ENCODE measurements around the gene ULBP1. TPM values are rescaled to one million over a fixed set of nuclear protein-coding genes. Genes with fewer than 3 reads are reported as not detected.
"Not testable (repeated sequence)": the region's sequence is repeated elsewhere in the genome, so short reads cannot be mapped to it uniquely, and the experiment has no call there.

Gene ULBP1
- total RNA-seq, 2 donors from 2014 or later: 9.4 to 12.4 TPM

DNA sequence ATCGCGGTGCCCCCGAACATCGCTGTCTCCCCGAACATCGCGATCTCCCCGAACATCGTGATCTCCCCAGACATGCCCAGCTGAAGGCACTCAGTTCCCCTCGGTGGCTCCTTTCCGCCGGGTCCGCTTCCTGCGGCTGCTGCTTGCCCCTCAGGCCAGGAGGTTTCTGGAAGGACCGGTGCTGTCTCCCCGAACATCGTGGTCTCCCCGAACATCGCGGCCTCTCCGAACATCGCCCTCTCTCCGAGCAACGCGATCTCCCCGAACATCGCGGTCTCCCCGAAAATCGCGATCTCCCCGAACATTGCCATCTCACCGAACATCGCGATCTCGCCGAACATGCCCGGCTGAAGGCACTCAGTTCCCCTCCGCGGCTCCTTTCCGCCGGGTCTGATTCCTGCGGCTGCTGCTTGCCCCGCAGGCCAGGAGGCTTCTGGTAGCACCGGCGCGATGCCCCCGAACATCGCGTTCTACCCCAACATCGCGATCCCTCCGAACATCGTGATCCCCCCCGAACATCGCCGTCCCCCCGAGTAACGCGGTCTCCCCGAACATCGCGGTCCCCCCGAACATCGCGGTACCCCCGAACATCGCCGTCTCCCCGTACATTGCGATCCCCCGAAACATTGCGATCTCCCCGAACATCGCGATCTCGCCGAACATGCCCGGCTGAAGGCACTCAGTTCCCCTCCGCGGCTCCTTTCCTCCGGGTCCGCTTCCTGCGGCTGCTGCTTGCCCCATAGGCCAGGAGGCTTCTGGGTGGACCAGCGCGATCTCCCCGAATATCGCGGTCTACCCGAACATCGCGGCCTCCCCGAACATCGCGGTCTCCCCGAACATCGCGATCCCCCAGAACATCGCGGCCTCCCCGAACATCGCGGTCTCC, 808 bp downstream of the ULBP1 start:
- ATAC-seq (replicated peaks in 1 of 2) (peak in 1 of 2 donors; percentile 2), DNase-seq (peak; percentile 33 to 41)
- H3K27ac Mint-ChIP-seq: peak overlapping the region; percentile 86
- H3K27me3 Mint-ChIP-seq (ENCODE audit: low read depth): peaks cover 94% of the 10 kb centered on the region
- H3K9me3 Mint-ChIP-seq: no peaks in the 10 kb centered on the region
- peak overlapping the region; percentile 85 to 98 for H3K4me3 Mint-ChIP-seq
- peaks cover 39% of the 10 kb centered on the region for H3K4me1 Mint-ChIP-seq (ENCODE audit: low read depth)
- H3K36me3 Mint-ChIP-seq (ENCODE audit: insufficient read depth in 2 of 2): peaks cover 8 to 15% of the 10 kb centered on the region in 2 donors

DNA sequence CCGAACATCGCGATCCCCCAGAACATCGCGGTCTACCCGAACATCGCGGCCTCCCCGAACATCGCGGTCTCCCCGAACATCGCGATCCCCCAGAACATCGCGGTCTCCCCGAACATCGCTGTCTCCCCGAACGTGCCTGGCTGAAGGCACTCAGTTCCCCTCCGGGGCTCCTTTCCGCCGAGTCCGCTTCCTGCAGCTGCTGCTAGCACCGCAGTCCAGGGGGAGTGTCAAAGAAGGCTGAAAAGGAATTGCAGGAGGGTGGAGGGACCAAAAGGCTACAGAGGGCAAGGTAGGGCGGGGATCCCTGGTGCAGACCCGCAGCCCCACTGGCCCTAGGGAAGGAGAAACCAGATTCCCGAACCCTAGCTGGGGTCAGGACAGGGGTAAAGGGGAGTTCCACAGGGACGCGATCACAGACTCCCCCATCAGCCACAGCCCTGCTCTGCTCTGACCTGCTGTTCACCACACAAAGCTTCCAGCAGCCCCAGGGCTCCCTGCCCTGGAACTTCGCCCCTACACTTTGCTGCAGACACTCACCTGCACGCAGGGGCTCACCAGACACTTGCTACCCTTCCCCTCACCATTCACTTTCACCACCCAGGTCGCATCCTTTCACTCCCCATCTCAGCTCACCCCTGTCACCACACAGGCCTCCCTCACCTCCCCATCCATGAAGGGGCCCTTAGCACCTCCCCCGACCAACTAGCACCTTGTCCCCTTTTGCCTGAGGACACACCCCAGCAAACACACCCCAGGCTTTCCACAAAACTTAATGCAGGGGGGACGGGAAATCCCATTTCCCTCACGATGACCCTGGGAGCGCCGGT, 1.7 kb downstream of the ULBP1 start:
- H3K27ac Mint-ChIP-seq: peak overlapping the region; percentile 86
- DNase-seq: no peak

DNA sequence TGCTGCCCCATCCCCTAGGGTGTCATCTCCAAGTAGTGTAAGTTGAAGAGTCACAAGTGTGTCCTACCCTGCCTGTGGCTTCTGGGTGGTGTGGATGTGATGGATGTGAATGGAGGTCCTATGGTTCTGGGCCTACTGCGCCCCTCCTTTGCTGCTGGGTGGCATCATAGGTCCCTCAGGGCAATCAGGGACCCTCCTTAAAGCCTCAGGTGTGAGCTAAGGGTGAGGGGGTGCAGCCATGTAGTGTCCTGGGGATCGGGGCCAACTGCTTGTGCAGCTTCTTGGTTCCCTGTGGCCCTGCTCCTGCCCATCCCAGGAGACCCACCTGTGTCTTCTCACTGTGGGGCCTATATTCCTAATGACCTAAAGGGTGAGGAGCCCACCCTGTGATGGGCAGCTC, 2.6 kb downstream of the ULBP1 start:
- Mint-ChIP-seq H3K4me3 (peak overlapping the region; percentile 85 to 98), H3K27ac (peak overlapping the region; percentile 29), H3K36me3 (ENCODE audit: insufficient read depth in 2 of 2) (peaks cover 8 to 19% of the 10 kb centered on the region in 2 donors), H3K27me3 (ENCODE audit: low read depth) (peaks cover 94% of the 10 kb centered on the region), H3K4me1 (ENCODE audit: low read depth) (peaks cover 39% of the 10 kb centered on the region)
- DNase-seq; H3K9me3 Mint-ChIP-seq; ATAC-seq (replicated peaks in 1 of 2): not testable (repeated sequence)

More for the DNA sequence above, 1.7 kb downstream of the ULBP1 start:
- Mint-ChIP-seq H3K36me3 (ENCODE audit: insufficient read depth in 2 of 2) (peaks cover 8 to 19% of the 10 kb centered on the region in 2 donors), H3K4me1 (ENCODE audit: low read depth) (peaks cover 39% of the 10 kb centered on the region), H3K4me3 (peak overlapping the region; percentile 85 to 98), H3K9me3 (no peaks in the 10 kb centered on the region), H3K27me3 (ENCODE audit: low read depth) (peaks cover 94% of the 10 kb centered on the region)
- no peak for ATAC-seq (replicated peaks in 1 of 2)

GRCh38 chr6:149967591-149967990, 3.8 kb downstream of the ULBP1 start:
- Mint-ChIP-seq H3K36me3 (ENCODE audit: insufficient read depth in 2 of 2) (peaks cover 8 to 19% of the 10 kb centered on the region in 2 donors), H3K27ac (no peak overlapping the region), H3K27me3 (ENCODE audit: low read depth) (peaks cover 86% of the 10 kb centered on the region), H3K4me1 (ENCODE audit: low read depth) (peaks cover 33% of the 10 kb centered on the region), H3K9me3 (no peaks in the 10 kb centered on the region), H3K4me3 (no peak overlapping the region)
- DNase-seq: no peak
- ATAC-seq (replicated peaks in 1 of 2): no peak

DNA sequence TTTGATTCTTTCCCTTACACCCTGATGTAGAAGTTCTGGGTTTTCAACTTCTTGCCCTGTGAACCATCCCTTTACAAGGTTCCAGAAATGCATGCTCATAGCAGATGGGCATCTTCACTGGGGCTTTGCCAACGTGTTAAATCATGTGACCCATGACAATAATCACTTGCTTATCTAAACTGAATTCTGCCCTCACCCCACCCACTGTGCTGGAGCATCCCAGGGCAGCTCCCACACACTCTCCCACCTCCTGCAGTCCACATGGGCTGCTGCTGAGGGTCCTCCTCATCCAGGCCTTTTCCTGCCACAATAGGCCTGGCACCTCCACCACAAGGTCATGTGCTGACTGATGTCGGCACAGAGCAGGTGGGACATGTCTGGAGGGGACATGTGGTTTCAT, 4.3 kb downstream of the ULBP1 start:
- Mint-ChIP-seq H3K36me3 (ENCODE audit: insufficient read depth in 2 of 2) (peaks cover 8 to 19% of the 10 kb centered on the region in 2 donors), H3K4me1 (ENCODE audit: low read depth) (peaks cover 29% of the 10 kb centered on the region), H3K27me3 (ENCODE audit: low read depth) (peaks cover 86% of the 10 kb centered on the region)
- H3K27ac Mint-ChIP-seq; H3K4me3 Mint-ChIP-seq; H3K9me3 Mint-ChIP-seq; ATAC-seq (replicated peaks in 1 of 2); DNase-seq: not testable (repeated sequence)

DNA sequence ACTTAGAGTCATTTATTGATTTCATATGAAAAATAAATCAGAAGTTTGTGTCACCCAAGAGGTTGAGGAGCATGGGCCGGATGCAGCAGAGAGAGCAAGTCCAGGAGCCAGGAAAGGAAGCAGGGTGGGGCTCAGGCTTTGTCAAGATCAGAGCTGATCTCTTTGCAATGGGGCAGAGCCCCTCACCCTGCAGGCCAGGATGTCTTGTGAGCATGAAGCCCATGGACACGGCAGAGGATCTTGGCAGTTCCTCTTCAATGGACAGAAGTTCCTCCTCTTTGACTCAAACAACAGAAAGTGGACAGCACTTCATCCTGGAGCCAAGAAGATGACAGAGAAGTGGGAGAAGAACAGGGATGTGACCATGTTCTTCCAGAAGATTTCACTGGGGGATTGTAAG, 5.2 kb downstream of the ULBP1 start:
- not testable (repeated sequence) for H3K4me3 Mint-ChIP-seq; H3K27ac Mint-ChIP-seq; DNase-seq; ATAC-seq (replicated peaks in 1 of 2); H3K9me3 Mint-ChIP-seq
- Mint-ChIP-seq H3K4me1 (ENCODE audit: low read depth) (peaks cover 26% of the 10 kb centered on the region), H3K36me3 (ENCODE audit: insufficient read depth in 2 of 2) (peaks cover 7 to 19% of the 10 kb centered on the region in 2 donors), H3K27me3 (ENCODE audit: low read depth) (peaks cover 84% of the 10 kb centered on the region)

DNA sequence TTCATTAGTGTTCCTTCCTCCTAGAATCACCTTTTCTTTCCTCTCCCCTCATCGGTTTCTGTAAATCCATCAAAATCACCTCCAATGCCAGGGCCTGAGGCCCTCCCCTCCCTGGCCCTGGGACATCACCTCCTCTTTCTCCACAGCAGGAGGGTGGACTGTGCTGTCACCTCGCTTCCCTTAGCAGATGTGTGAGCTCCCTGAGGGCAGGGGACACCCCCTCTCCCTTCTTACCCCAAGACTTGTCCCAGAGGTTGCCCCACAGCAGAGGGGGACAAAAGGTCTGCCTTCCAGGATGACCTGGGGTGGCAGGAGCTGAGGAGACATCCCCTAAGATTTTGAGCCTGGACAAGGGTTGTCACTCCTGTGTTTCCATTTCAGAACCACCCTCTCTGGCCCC, 5.9 kb downstream of the ULBP1 start:
- Mint-ChIP-seq H3K27me3 (ENCODE audit: low read depth) (peaks cover 84% of the 10 kb centered on the region), H3K27ac (no peak overlapping the region), H3K36me3 (ENCODE audit: insufficient read depth in 2 of 2) (peaks cover 4 to 16% of the 10 kb centered on the region in 2 donors), H3K9me3 (no peaks in the 10 kb centered on the region), H3K4me1 (ENCODE audit: low read depth) (peaks cover 28% of the 10 kb centered on the region), H3K4me3 (no peak overlapping the region)
- no peak for DNase-seq
- ATAC-seq (replicated peaks in 1 of 2): no peak

DNA sequence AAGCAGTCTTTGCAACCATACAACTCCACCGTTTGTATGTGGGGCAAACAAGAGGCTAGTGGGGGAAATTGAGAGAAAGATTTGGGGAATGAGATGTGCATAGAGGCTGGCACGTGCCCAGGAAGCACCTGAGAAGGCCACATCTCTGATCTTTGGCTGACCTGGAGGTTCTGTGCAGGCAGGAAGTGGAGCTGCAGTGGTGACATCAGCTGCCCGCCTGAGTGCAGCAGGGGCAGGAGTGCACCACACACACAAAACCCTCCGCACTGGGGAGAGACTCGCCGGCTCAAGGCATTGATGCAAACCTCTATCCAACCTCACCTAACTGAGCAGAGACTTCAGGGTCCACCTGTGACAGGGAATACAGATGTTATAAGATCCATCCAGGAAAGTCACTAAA, 10.7 kb downstream of the ULBP1 start:
- not testable (repeated sequence) for H3K4me3 Mint-ChIP-seq; H3K36me3 Mint-ChIP-seq (ENCODE audit: insufficient read depth in 2 of 2); H3K27ac Mint-ChIP-seq; H3K9me3 Mint-ChIP-seq; DNase-seq
- Mint-ChIP-seq H3K4me1 (ENCODE audit: low read depth) (peaks cover 18% of the 10 kb centered on the region), H3K27me3 (ENCODE audit: low read depth) (peaks cover 87% of the 10 kb centered on the region)
- peak; percentile 59 to 69 for ATAC-seq (replicated peaks in 1 of 2)

DNA sequence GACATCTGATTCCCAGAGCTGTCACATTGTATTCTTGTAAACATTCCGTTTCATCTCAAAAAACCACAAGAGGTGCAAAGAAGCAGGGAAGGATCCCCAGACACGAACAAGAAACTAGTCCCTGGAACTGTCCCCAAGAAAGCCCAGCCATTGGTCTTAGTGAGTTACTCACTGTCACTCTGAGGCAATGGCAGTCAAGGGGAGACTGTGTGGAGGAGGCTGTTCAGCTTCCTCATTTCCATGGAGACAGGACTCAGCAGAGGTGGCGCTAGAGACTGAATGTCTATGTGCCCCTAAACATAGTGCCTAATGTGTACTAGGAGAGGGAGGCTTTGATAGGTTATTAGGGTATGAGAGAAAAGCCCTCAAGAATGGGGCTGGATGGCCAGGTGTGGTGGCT, 11.1 kb downstream of the ULBP1 start:
- no peak overlapping the region for H3K4me3 Mint-ChIP-seq
- ATAC-seq (replicated peaks in 1 of 2): no peak
- peaks cover 0 to 4% of the 10 kb centered on the region in 2 donors for H3K36me3 Mint-ChIP-seq (ENCODE audit: insufficient read depth in 2 of 2)
- peaks cover 86% of the 10 kb centered on the region for H3K27me3 Mint-ChIP-seq (ENCODE audit: low read depth)
- no peak for DNase-seq
- H3K27ac Mint-ChIP-seq: no peak overlapping the region
- peaks cover 18% of the 10 kb centered on the region for H3K4me1 Mint-ChIP-seq (ENCODE audit: low read depth)
- H3K9me3 Mint-ChIP-seq: no peaks in the 10 kb centered on the region

DNA sequence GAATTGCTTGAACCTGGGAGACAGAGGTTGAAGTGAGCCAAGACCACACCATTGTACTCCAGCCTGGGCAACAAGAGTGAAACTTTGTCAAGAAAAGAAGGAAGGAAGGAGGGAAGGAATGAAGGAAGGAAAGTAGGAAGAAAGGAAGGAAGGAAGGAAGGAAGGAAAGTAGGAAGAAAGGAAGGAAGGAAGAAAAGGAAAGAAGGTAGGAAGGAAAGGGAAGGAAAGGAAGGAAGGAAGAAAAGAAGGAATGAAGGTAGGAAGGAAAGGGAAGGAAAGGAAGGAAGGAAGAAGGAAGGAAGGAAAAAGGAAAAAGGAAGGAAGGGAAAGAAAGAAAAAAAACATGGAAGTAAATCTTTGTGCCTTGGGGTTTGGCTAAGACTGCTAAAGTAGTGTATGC, 11.7 kb downstream of the ULBP1 start:
- Mint-ChIP-seq H3K4me3 (no peak overlapping the region), H3K27me3 (ENCODE audit: low read depth) (peaks cover 86% of the 10 kb centered on the region), H3K27ac (no peak overlapping the region), H3K9me3 (no peaks in the 10 kb centered on the region), H3K4me1 (ENCODE audit: low read depth) (peaks cover 18% of the 10 kb centered on the region), H3K36me3 (ENCODE audit: insufficient read depth in 2 of 2) (no peaks in the 10 kb centered on the region)
- ATAC-seq (replicated peaks in 1 of 2): no peak
- no peak for DNase-seq

DNA sequence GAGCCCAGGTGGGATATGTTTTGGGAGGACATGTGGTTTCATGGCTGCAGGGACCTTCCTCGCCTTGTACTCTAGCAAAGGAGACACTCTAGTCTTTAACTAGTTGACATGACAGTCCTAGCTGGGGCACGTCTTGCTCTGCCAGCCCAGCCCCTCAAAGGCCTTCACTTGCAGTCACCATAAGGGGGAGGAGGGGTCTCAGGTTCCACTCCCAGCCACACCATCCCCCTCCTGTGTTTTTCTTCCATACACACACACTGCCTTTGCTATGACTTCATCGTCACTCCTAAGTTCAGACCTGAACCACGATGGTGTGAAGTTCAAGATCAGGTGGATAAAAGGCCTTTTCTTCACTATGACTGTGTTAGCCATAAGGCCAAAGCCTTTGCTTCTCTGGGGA, 13.5 kb downstream of the ULBP1 start:
- Mint-ChIP-seq H3K9me3 (no peaks in the 10 kb centered on the region), H3K4me1 (ENCODE audit: low read depth) (peaks cover 18% of the 10 kb centered on the region), H3K27ac (no peak overlapping the region), H3K36me3 (ENCODE audit: insufficient read depth in 2 of 2) (no peaks in the 10 kb centered on the region), H3K27me3 (ENCODE audit: low read depth) (peaks cover 93% of the 10 kb centered on the region), H3K4me3 (no peak overlapping the region)
- no peak for DNase-seq
- no peak for ATAC-seq (replicated peaks in 1 of 2)

GRCh38 chr6:149978610-149979009, 14.9 kb downstream of the ULBP1 start:
- ATAC-seq (replicated peaks in 1 of 2) (no peak), DNase-seq (no peak)
- Mint-ChIP-seq H3K4me3 (no peak overlapping the region), H3K9me3 (no peaks in the 10 kb centered on the region), H3K4me1 (ENCODE audit: low read depth) (peaks cover 18% of the 10 kb centered on the region), H3K36me3 (ENCODE audit: insufficient read depth in 2 of 2) (no peaks in the 10 kb centered on the region), H3K27me3 (ENCODE audit: low read depth) (peaks cover 97% of the 10 kb centered on the region), H3K27ac (no peak overlapping the region)

- Mint-ChIP-seq H3K4me1 (ENCODE audit: low read depth) (peaks cover 13% of the 10 kb centered on the region), H3K9me3 (no peaks in the 10 kb centered on the region), H3K27me3 (ENCODE audit: low read depth) (peaks cover 96% of the 10 kb centered on the region), H3K27ac (no peak overlapping the region), H3K36me3 (ENCODE audit: insufficient read depth in 2 of 2) (peaks cover 0 to under 1% of the 10 kb centered on the region in 2 donors), H3K4me3 (no peak overlapping the region)
- no peak for DNase-seq
- no peak for ATAC-seq (replicated peaks in 1 of 2)
Measured at GRCh38 chr6:149979293-149979692, 15.6 kb downstream of the ULBP1 start.
